Measurements from ENCODE around the gene EHMT2. TPM values are rescaled to one million over a fixed set of nuclear protein-coding genes. Genes with fewer than 3 reads are reported as not detected.
A peak's percentile ranks its signal among the peaks of the same experiment; 100 is the strongest.

EHMT2 gene
- total and polyA plus RNA-seq, 2 of the 13 experiments (the other 11 are each of a cell fraction or from before 2014, with no cell fraction given): 55.2 to 69.2 TPM

DNA sequence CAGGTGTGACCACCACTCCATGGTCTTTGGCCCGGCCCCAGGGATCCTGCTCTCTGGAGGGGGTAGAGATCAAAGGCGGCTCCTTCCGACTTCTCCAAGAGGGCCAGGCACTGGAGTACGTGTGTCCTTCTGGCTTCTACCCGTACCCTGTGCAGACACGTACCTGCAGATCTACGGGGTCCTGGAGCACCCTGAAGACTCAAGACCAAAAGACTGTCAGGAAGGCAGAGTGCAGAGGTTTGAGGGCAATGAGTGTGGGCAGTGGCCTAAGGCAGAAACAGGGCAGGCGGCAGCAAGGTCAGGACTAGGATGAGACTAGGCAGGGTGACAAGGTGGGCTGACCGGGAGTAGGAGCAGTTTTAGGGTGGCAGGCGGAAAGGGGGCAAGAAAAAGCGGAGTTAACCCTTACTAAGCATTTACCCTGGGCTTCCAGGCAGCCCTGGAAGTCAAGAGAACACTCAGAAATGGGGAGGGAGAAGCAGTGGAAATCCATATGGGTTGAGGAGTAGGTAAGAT lies 48.9 kb upstream of the EHMT2 start (continued):
- TF ChIP-seq, protein P1, sequence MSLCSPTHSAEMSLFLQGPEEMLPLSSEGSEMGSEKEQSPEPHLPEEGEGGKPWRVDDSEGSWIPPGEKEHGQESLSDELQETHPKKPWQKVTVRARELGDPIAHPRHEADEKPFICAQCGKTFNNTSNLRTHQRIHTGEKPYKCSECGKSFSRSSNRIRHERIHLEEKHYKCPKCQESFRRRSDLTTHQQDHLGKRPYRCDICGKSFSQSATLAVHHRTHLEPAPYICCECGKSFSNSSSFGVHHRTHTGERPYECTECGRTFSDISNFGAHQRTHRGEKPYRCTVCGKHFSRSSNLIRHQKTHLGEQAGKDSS (CRISPR knock-in tag; IDR thresholded peaks at IDR 0.05; ENCODE audit: borderline replicate concordance, low read depth): no peak
- TF ChIP-seq RAD21 (CRISPR knock-in tag; IDR thresholded peaks at IDR 0.05) (no peak), FOXP4 (CRISPR knock-in tag; IDR thresholded peaks at IDR 0.05) (no peak), ZSCAN12 (CRISPR knock-in tag; IDR thresholded peaks at IDR 0.05) (no peak), HOXD1 (CRISPR knock-in tag; IDR thresholded peaks at IDR 0.05) (no peak), NFE2 (CRISPR knock-in tag; IDR thresholded peaks at IDR 0.05) (no peak; the same call in 1 of the 2 replicates), RFXANK (CRISPR knock-in tag; IDR thresholded peaks at IDR 0.05) (no peak), EED (CRISPR knock-in tag; IDR thresholded peaks at IDR 0.05) (no peak), SP2 (CRISPR knock-in tag; IDR thresholded peaks at IDR 0.05) (no peak; the same call in 1 of the 2 replicates), ZBTB1 (CRISPR knock-in tag; IDR thresholded peaks at IDR 0.05; ENCODE audit: borderline replicate concordance) (no peak), TFDP1 (CRISPR knock-in tag; IDR thresholded peaks at IDR 0.05; ENCODE audit: borderline replicate concordance) (no peak), KMT2A (CRISPR knock-in tag; IDR thresholded peaks at IDR 0.05) (no peak), HNRNPK (IDR thresholded peaks at IDR 0.05; ENCODE audit: low read depth, low read length, poor library complexity, severe bottlenecking) (no peak)
- TF ChIP-seq, protein P2, sequence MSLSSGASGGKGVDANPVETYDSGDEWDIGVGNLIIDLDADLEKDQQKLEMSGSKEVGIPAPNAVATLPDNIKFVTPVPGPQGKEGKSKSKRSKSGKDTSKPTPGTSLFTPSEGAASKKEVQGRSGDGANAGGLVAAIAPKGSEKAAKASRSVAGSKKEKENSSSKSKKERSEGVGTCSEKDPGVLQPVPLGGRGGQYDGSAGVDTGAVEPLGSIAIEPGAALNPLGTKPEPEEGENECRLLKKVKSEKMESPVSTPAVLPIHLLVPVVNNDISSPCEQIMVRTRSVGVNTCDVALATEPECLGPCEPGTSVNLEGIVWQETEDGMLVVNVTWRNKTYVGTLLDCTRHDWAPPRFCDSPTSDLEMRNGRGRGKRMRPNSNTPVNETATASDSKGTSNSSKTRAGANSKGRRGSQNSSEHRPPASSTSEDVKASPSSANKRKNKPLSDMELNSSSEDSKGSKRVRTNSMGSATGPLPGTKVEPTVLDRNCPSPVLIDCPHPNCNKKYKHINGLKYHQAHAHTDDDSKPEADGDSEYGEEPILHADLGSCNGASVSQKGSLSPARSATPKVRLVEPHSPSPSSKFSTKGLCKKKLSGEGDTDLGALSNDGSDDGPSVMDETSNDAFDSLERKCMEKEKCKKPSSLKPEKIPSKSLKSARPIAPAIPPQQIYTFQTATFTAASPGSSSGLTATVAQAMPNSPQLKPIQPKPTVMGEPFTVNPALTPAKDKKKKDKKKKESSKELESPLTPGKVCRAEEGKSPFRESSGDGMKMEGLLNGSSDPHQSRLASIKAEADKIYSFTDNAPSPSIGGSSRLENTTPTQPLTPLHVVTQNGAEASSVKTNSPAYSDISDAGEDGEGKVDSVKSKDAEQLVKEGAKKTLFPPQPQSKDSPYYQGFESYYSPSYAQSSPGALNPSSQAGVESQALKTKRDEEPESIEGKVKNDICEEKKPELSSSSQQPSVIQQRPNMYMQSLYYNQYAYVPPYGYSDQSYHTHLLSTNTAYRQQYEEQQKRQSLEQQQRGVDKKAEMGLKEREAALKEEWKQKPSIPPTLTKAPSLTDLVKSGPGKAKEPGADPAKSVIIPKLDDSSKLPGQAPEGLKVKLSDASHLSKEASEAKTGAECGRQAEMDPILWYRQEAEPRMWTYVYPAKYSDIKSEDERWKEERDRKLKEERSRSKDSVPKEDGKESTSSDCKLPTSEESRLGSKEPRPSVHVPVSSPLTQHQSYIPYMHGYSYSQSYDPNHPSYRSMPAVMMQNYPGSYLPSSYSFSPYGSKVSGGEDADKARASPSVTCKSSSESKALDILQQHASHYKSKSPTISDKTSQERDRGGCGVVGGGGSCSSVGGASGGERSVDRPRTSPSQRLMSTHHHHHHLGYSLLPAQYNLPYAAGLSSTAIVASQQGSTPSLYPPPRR (CRISPR knock-in tag; IDR thresholded peaks at IDR 0.05; ENCODE audit: borderline replicate concordance): 0 out of 2 replicates have a peak, but pooled peaks have one; percentile 5
- TF ChIP-seq, protein P3, sequence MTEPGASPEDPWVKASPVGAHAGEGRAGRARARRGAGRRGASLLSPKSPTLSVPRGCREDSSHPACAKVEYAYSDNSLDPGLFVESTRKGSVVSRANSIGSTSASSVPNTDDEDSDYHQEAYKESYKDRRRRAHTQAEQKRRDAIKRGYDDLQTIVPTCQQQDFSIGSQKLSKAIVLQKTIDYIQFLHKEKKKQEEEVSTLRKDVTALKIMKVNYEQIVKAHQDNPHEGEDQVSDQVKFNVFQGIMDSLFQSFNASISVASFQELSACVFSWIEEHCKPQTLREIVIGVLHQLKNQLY (CRISPR knock-in tag; IDR thresholded peaks at IDR 0.05): 0 out of 2 replicates have a peak, but pooled peaks have one; percentile 8
- TF ChIP-seq, protein P4, sequence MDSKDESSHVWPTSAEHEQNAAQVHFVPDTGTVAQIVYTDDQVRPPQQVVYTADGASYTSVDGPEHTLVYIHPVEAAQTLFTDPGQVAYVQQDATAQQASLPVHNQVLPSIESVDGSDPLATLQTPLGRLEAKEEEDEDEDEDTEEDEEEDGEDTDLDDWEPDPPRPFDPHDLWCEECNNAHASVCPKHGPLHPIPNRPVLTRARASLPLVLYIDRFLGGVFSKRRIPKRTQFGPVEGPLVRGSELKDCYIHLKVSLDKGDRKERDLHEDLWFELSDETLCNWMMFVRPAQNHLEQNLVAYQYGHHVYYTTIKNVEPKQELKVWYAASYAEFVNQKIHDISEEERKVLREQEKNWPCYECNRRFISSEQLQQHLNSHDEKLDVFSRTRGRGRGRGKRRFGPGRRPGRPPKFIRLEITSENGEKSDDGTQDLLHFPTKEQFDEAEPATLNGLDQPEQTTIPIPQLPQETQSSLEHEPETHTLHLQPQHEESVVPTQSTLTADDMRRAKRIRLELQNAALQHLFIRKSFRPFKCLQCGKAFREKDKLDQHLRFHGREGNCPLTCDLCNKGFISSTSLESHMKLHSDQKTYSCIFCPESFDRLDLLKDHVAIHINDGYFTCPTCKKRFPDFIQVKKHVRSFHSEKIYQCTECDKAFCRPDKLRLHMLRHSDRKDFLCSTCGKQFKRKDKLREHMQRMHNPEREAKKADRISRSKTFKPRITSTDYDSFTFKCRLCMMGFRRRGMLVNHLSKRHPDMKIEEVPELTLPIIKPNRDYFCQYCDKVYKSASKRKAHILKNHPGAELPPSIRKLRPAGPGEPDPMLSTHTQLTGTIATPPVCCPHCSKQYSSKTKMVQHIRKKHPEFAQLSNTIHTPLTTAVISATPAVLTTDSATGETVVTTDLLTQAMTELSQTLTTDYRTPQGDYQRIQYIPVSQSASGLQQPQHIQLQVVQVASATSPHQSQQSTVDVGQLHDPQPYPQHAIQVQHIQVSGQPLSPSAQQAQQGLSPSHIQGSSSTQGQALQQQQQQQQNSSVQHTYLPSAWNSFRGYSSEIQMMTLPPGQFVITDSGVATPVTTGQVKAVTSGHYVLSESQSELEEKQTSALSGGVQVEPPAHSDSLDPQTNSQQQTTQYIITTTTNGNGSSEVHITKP (CRISPR knock-in tag; IDR thresholded peaks at IDR 0.05; ENCODE audit: low read depth): no peak

Measured in HepG2 (cell line).